ENCODE results near the gene TPX2. TPM values are rescaled to one million over a fixed set of nuclear protein-coding genes. Genes with fewer than 3 reads are reported as not detected.

Gene TPX2
- polyA plus RNA-seq, 1 of the 3 experiments (the other 2 are of a cell fraction): 17.1 TPM

DNA sequence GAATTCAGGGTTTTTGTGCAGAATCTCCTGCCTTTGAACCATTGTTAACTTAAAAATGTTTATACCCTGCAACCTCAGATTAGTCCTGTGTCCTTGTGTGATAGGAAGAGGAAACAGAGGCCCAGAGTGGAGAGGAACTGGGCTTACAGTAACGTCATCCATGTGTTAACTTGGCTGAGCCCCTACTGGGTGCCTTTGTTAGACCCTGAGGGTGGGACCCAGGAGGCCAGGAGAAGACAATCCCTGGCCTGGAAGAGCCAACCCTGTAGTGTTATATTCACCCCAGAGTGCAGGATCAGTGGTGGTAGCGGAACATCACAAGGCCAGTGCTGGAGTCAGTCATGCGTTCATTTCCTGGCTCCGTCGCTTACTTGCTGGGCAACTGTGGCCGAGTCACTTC lies 90.6 kb downstream of the TPX2 start:
- H3F3A ChIP-seq (replicated peaks; ENCODE audit: insufficient read depth): no peaks in the 10 kb centered on the region
- no peaks in the 10 kb centered on the region for H3K27me3 ChIP-seq (ENCODE audit: insufficient read depth)
- CTCF ChIA-PET: interaction anchor here (1.0 to 3.6 kb wide), 5 partner anchors 17 to 213 kb away, joined by 3 to 14 read pairs (median 7); partner anchors contain the start of gene PDRG1

More for the DNA sequence above, 90.6 kb downstream of the TPX2 start:
- Histone ChIP-seq H3K36me3 (replicated peaks in 1 of 2; ENCODE audit: control insufficient read depth in 1 of 2, insufficient read depth in 2 of 2, low read length in 1 of 2) (no peaks in the 10 kb centered on the region), H3K79me2 (ENCODE audit: insufficient read depth) (no peaks in the 10 kb centered on the region), H4K20me1 (ENCODE audit: insufficient read depth) (no peaks in the 10 kb centered on the region), H2AFZ (ENCODE audit: low read depth) (no peak overlapping the region), H3K9me2 (no peaks in the 10 kb centered on the region), H3K27ac (ENCODE audit: low read depth in 2 of 2, low read length in 1 of 2) (no peak overlapping the region), H3K9me3 (no peaks in the 10 kb centered on the region), H3K4me3 (ENCODE audit: low read depth in 2 of 2, low read length in 1 of 2) (no peak overlapping the region), H3K4me2 (no peak overlapping the region), H3K4me1 (ENCODE audit: control insufficient read depth in 1 of 2, insufficient read depth in 2 of 2, low read depth in 1 of 2, low read length in 1 of 2) (peaks cover 0 to 8% of the 10 kb centered on the region in 2 experiments; a peak in 1 of 4 replicates), H3K9ac (no peak overlapping the region)
- DNase-seq: no peak
- TF ChIP-seq MXI1 (IDR thresholded peaks at IDR 0.05; ENCODE audit: low read depth, low read length) (no peak), RAD21 (IDR thresholded peaks at IDR 0.05; ENCODE audit: low read length) (no peak), RXRA (IDR thresholded peaks at IDR 0.05; ENCODE audit: borderline replicate concordance, low read depth) (no peak), POLR2AphosphoS5 (IDR thresholded peaks at IDR 0.05; ENCODE audit: low read depth, low read length) (no peak), FOSL2 (IDR thresholded peaks at IDR 0.05; ENCODE audit: borderline replicate concordance, low read depth) (no peak), JUND (IDR thresholded peaks at IDR 0.05) (no peak), SIN3A (IDR thresholded peaks at IDR 0.05; ENCODE audit: borderline replicate concordance, low read depth, low read length) (no peak), RFX5 (IDR thresholded peaks at IDR 0.05; ENCODE audit: low read length) (no peak), ELF1 (IDR thresholded peaks at IDR 0.05) (no peak), EZH2phosphoT487 (IDR thresholded peaks at IDR 0.05; ENCODE audit: borderline replicate concordance, low read depth) (no peak), NRF1 (IDR thresholded peaks at IDR 0.05; ENCODE audit: low read depth, low read length) (no peak), NFIC (IDR thresholded peaks at IDR 0.05; ENCODE audit: borderline replicate concordance) (no peak), TEAD4 (IDR thresholded peaks at IDR 0.05; ENCODE audit: borderline replicate concordance, insufficient read depth) (no peak)
- TF ChIP-seq, protein P1, sequence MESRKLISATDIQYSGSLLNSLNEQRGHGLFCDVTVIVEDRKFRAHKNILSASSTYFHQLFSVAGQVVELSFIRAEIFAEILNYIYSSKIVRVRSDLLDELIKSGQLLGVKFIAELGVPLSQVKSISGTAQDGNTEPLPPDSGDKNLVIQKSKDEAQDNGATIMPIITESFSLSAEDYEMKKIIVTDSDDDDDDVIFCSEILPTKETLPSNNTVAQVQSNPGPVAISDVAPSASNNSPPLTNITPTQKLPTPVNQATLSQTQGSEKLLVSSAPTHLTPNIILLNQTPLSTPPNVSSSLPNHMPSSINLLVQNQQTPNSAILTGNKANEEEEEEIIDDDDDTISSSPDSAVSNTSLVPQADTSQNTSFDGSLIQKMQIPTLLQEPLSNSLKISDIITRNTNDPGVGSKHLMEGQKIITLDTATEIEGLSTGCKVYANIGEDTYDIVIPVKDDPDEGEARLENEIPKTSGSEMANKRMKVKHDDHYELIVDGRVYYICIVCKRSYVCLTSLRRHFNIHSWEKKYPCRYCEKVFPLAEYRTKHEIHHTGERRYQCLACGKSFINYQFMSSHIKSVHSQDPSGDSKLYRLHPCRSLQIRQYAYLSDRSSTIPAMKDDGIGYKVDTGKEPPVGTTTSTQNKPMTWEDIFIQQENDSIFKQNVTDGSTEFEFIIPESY (IDR thresholded peaks at IDR 0.05; ENCODE audit: borderline replicate concordance, low read depth): no peak
- TF ChIP-seq, protein P2, sequence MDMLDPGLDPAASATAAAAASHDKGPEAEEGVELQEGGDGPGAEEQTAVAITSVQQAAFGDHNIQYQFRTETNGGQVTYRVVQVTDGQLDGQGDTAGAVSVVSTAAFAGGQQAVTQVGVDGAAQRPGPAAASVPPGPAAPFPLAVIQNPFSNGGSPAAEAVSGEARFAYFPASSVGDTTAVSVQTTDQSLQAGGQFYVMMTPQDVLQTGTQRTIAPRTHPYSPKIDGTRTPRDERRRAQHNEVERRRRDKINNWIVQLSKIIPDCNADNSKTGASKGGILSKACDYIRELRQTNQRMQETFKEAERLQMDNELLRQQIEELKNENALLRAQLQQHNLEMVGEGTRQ (IDR thresholded peaks at IDR 0.05; ENCODE audit: borderline replicate concordance, low read depth, low read length): no peak
- TF ChIP-seq, protein P3, sequence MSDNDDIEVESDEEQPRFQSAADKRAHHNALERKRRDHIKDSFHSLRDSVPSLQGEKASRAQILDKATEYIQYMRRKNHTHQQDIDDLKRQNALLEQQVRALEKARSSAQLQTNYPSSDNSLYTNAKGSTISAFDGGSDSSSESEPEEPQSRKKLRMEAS (IDR thresholded peaks at IDR 0.05; ENCODE audit: low read depth): no peak
- TF ChIP-seq, protein P4, sequence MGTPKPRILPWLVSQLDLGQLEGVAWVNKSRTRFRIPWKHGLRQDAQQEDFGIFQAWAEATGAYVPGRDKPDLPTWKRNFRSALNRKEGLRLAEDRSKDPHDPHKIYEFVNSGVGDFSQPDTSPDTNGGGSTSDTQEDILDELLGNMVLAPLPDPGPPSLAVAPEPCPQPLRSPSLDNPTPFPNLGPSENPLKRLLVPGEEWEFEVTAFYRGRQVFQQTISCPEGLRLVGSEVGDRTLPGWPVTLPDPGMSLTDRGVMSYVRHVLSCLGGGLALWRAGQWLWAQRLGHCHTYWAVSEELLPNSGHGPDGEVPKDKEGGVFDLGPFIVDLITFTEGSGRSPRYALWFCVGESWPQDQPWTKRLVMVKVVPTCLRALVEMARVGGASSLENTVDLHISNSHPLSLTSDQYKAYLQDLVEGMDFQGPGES (IDR thresholded peaks at IDR 0.05; ENCODE audit: low read depth, low read length): no peak
- POLR2A ChIA-PET: no interaction called here
- 87% methylated on average over 6 of the region's 6 CpGs for WGBS (ENCODE audit: low lambda C conversion rate)
